Psoas muscle (tissue), 8 donors: ENCODE measurements around the gene GGT6. TPM values are rescaled to one million over a fixed set of nuclear protein-coding genes. Genes with fewer than 3 reads are reported as not detected.
"Not testable (repeated sequence)": the region's sequence is repeated elsewhere in the genome, so short reads cannot be mapped to it uniquely, and the experiment has no call there.

ENCODE experiments used
- ATAC-seq, 4 donors: fragments of 200-7000 bp; cut with Tn5 transposase; one replicate each; pipeline ENCODE4 v1.9.1; 2020; ENCODE audit warnings: moderate library complexity in 3 of 4, mild to moderate bottlenecking in 2 of 4
- DNase-seq, 2 donors: peaks; one replicate each; pipeline ENCODE4 v3.0.0-alpha.2; 2020
- H3K27ac ChIP-seq: fragments of 200-600 bp; one replicate; pipeline ENCODE4 v1.8.0; 2022
- H3K27me3 ChIP-seq, 3 donors: fragments of 200-600 bp in 1 of 3; one replicate each; pipeline versions ENCODE4 v1.6.1 to v1.8.0; 2013 to 2022; ENCODE audit warnings: low read length in 2 of 3, mild to moderate bottlenecking in 2 of 3, moderate library complexity in 1 of 3; ENCODE audit not compliant: insufficient read depth in 3 of 3
- H3K36me3 ChIP-seq, 2 donors: fragments of 200-600 bp in 1 of 2; one replicate each; pipeline versions ENCODE4 v1.6.1 to v1.8.0; 2013 to 2022; ENCODE audit warnings: low read depth in 1 of 2, mild to moderate bottlenecking in 1 of 2, moderate library complexity in 1 of 2; ENCODE audit not compliant: insufficient read depth in 1 of 2
- H3K4me1 ChIP-seq: fragments of 200-600 bp; one replicate; pipeline ENCODE4 v1.8.0; 2022
- H3K4me3 ChIP-seq: fragments of 200-600 bp; one replicate; pipeline ENCODE4 v1.8.0; 2022; ENCODE audit warnings: mild to moderate bottlenecking
- H3K9me3 ChIP-seq: fragments of 200-600 bp; one replicate; pipeline ENCODE4 v1.8.0; 2022
- WGBS, 3 donors: extraction: QIAGEN DNeasy Blood & Tissue Kit; methylation state at CpG; one replicate each; pipeline versions ENCODE4 v1.1.6 to v1.1.7; 2013; 5-methylcytosine and 5-hydroxymethylcytosine counted together
- intact Hi-C, 2 donors: fragments of 100-400 bp; cut with DNase I; formaldehyde crosslinking; loops; one replicate each; pipeline versions ENCODE4 v1.11.0 to v1.14.2; 2022
- polyA plus RNA-seq, 3 donors: library from polyadenylated mRNA; stranded (reverse); fragments of 200-250 nt; gene quantifications; one replicate each; pipeline ENCODE4 v1.2.3, GENCODE V29; 2013
- total RNA-seq, 4 donors: library from RNA; stranded (reverse); fragmentation: NEBNext Ultra II Directional in 2 of 4; extraction: Animal tissue kit (Norgen Biotek cat#: 25700) in 2 of 4; gene quantifications; one replicate each; pipeline versions ENCODE4 v1.2.1 to v1.2.4, GENCODE V29; 2021 to 2023
- TF ChIP-seq, protein P1 (sequence below): fragments of 200-600 bp; IDR thresholded peaks from one replicate; pipeline ENCODE4 v1.8.0; 2022; ENCODE audit warnings: antibody characterized with exemption
- donor health status: healthy with polysubstance abuse.
- donor health status: DM: no; HTN: no; CAD: no; lungs with moderate emphysema.
- donor health status: Bipolar disorder and iron deficiency.
- donor health status: healthy.
- donor health status: DM: yes; HTN: yes; CAD: no.
- donor health status: DM: no; HTN: no; CAD: no.
- donor health status: DM: no; HTN: no; CAD: no.
- donor health status: DM: yes; HTN: yes; CAD: no.

The GGT6 gene
- total and polyA plus RNA-seq, 7 donors = 0.03 TPM; not detected in 6

DNA sequence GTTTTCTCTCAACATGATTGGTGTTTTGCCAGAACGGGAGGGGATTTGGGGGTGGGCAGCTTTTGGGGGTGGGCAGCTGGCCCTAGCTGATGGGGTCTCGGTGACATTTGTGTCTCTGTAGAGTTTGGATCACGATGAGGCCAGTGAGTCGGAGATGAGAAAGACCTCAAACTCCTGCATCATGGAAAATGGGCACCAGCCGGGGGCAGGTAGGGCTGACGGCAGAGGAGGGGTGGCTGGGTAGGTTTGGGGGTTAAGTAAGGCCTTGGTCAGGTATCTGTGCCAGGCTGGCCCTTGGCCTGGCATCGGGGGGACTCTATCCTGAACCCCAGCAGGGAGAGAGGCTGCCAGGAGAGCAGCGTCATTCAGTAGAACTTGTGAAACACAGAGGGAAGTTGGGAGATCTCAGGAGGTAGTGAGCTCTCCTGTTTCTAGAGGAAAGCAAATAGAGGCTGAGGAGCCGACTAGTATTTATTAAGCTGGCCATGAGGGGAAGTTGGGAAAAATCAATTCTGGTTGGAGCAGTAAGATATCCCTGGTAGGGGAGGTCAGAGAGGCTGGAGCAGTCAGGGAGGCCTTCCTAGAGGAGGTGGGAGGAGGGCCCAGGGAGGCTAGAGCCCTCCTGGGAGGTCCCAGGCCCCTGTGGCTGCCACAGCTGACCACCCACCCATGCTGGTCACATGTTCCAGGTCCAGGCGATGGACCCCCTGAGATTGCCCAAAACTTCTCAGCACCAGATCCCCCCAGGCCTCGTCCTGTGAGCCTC is 32.0 kb upstream of the GGT6 start:
- Histone ChIP-seq H3K27ac (peak overlapping the region; percentile 99), H3K4me1 (peaks cover 73% of the 10 kb centered on the region), H3K27me3 (no peaks in the 10 kb centered on the region), H3K9me3 (no peaks in the 10 kb centered on the region), H3K4me3 (peak overlapping the region; percentile 37), H3K36me3 (peaks cover 0 to 51% of the 10 kb centered on the region in 2 donors)
- WGBS, 3 donors = 49 to 69% (median 52%) methylated on average over 10 to 11 of the region's 11 CpGs
- TF ChIP-seq, protein P1, sequence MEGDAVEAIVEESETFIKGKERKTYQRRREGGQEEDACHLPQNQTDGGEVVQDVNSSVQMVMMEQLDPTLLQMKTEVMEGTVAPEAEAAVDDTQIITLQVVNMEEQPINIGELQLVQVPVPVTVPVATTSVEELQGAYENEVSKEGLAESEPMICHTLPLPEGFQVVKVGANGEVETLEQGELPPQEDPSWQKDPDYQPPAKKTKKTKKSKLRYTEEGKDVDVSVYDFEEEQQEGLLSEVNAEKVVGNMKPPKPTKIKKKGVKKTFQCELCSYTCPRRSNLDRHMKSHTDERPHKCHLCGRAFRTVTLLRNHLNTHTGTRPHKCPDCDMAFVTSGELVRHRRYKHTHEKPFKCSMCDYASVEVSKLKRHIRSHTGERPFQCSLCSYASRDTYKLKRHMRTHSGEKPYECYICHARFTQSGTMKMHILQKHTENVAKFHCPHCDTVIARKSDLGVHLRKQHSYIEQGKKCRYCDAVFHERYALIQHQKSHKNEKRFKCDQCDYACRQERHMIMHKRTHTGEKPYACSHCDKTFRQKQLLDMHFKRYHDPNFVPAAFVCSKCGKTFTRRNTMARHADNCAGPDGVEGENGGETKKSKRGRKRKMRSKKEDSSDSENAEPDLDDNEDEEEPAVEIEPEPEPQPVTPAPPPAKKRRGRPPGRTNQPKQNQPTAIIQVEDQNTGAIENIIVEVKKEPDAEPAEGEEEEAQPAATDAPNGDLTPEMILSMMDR = no peak
- peak in 1 of 4 donors; percentile 3 for ATAC-seq
- DNase-seq = no peak
- intact Hi-C loops = no loop called here

DNA sequence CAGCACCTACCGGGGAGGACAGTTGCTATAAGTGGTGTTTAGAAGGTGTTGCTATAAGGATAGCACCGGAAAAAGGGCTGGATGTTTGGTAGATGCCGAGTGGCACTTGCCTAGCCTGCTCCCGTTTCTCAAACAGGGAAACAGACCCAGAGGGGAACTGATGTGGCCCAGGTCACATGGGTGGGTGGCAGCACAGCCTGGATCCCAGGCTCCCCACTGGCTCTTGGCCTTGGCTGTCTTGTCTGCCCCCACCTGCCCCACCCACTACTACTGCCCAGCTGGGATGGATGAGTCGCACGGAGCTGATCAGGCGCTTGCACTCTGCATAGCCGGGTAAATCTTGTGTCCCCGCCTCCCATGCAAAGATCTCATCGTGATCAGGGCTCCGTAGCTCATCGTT is 31.2 kb upstream of the GGT6 start:
- TF ChIP-seq, protein P1 = no peak
- DNase-seq (peak in 1 of 2 donors; percentile 85), ATAC-seq (peak; percentile 39 to 65 (median 54))
- 25 to 49% (median 29%) methylated on average over 12 of the region's 12 CpGs for WGBS, 3 donors
- peaks cover 64% of the 10 kb centered on the region for H3K4me1 ChIP-seq
- H3K9me3 ChIP-seq = no peaks in the 10 kb centered on the region
- intact Hi-C loops = no loop called here
- no peaks in the 10 kb centered on the region for H3K27me3 ChIP-seq
- H3K27ac ChIP-seq = peak overlapping the region; percentile 99
- peaks cover 0 to 51% of the 10 kb centered on the region in 2 donors for H3K36me3 ChIP-seq
- peak overlapping the region; percentile 37 for H3K4me3 ChIP-seq

DNA sequence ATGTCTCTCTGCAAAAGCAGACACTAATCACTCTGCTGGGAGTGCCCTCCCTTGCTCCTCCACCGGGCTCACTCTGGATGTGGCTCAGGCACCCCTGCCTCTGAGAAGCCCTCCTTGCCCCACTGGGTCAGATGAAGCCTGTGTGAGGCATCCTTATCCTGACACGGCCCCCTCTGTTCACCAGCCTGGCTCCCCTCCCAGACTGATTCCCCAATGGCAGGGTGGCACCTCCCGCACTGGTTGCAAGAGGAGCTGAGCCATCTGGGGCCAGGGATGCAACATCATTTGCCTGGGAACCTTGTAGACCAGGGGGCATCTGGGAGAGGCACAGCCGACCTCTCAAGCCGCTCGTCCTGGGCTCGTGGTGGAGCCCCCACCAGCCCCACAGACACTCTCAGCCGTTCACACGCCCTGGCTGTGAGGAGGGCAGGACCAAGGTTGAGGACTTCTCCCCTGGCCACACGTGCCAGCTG is 30.6 kb upstream of the GGT6 start:
- peaks cover 59% of the 10 kb centered on the region for H3K4me1 ChIP-seq
- peak in 2 of 4 donors; percentile 0 to 14 for ATAC-seq

DNA sequence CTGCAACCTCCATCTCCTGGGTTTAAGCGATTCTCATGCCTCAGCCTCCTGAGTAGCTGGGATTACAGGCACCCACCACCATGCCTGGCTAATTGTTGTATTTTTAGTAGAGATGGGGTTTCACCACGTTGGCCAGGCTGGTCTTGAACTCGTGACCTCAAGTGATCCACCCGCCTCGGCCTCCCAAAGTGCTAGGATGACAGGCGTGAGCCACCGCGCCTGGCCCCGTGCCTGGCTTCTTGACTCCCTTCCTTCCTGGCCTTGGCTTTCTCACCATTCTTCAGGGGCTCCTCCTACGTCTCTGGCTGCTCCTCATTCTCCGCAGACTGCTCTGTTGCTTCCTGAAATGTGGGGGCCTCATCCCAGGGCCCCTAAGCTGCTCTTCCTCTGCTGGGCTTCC is 29.7 kb upstream of the GGT6 start:
- Histone ChIP-seq H3K4me3 (peak overlapping the region; percentile 37), H3K27ac (peak overlapping the region; percentile 99), H3K36me3 (peaks cover 0 to 39% of the 10 kb centered on the region in 2 donors), H3K4me1 (peaks cover 52% of the 10 kb centered on the region)
- H3K9me3 ChIP-seq, DNase-seq, H3K27me3 ChIP-seq, ATAC-seq, intact Hi-C loops: not testable (repeated sequence)
- 36 to 59% (median 52%) methylated on average over 6 to 11 of the region's 11 CpGs for WGBS, 3 donors

More for the DNA sequence above, 30.6 kb upstream of the GGT6 start:
- intact Hi-C loops = no loop called here
- TF ChIP-seq, protein P1 = no peak
- WGBS, 3 donors = 38 to 60% (median 43%) methylated on average over 10 of the region's 10 CpGs
- Histone ChIP-seq H3K27ac (peak overlapping the region; percentile 99), H3K4me3 (peak overlapping the region; percentile 37), H3K36me3 (peaks cover 0 to 46% of the 10 kb centered on the region in 2 donors), H3K27me3 (no peaks in the 10 kb centered on the region), H3K9me3 (no peaks in the 10 kb centered on the region)
- no peak for DNase-seq

DNA sequence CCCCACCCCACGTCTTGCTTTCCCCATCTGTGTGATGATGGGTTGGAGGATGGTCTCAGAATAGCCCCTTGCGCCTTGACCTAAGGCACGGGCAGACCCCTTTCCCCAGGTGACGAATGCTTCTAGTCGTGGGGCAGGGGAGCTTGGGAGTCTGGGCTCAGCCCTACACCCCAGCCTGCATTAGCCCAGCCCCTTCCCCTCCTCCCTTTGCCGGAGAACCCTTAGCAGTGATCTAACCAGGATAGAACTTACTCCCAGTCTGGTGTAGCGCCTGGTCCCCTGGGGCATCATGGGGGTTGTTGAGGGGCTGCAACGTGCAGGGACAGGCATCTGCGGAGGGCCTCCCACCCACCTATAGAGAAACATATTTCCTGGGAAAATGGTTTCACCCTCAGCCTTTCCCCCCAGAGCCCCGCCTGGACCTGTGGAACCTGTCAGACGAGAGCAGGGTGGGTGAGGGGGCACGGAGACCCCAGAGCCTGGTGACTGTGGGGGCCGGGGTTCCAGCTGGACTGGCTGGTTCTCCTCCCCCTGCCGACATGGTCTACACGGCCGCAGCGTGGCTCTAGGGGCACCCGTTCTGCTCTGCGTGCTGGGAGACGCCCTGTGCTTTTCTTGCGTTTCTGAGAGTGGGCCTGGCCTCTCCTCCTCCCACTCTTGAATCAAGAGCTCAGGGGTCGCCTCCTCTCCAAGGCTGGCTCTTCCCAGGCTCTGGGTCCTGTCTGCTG is 28.7 kb upstream of the GGT6 start:
- intact Hi-C loops = no loop called here
- Histone ChIP-seq H3K4me3 (peak overlapping the region; percentile 81), H3K36me3 (peaks cover 0 to 30% of the 10 kb centered on the region in 2 donors), H3K27ac (peak overlapping the region; percentile 99), H3K4me1 (peaks cover 44% of the 10 kb centered on the region), H3K9me3 (no peaks in the 10 kb centered on the region), H3K27me3 (no peaks in the 10 kb centered on the region)
- DNase-seq = peak in 1 of 2 donors; percentile 46
- TF ChIP-seq, protein P1 = no peak
- WGBS, 3 donors = 73 to 83% (median 74%) methylated on average over 20 to 22 of the region's 22 CpGs
- no peak for ATAC-seq
